22Rv1 (cell line): ENCODE results near the gene UPK2.

Source experiments
- H3K27ac ChIP-seq: fragments of 450-650 bp; 2 replicates; pipeline ENCODE4 v1.5.1; 2017
- ZFX ChIP-seq: fragments of 450-650 bp; IDR thresholded peaks from 2 replicates; pipeline ENCODE4 v1.6.1; 2017; ENCODE audit warnings: antibody characterized with exemption, borderline replicate concordance
- TF ChIP-seq, protein P1 (sequence below): fragments of 450-650 bp; IDR thresholded peaks from 2 replicates; pipeline ENCODE4 v1.5.1; 2017; ENCODE audit warnings: mild to moderate bottlenecking

Gene UPK2

DNA sequence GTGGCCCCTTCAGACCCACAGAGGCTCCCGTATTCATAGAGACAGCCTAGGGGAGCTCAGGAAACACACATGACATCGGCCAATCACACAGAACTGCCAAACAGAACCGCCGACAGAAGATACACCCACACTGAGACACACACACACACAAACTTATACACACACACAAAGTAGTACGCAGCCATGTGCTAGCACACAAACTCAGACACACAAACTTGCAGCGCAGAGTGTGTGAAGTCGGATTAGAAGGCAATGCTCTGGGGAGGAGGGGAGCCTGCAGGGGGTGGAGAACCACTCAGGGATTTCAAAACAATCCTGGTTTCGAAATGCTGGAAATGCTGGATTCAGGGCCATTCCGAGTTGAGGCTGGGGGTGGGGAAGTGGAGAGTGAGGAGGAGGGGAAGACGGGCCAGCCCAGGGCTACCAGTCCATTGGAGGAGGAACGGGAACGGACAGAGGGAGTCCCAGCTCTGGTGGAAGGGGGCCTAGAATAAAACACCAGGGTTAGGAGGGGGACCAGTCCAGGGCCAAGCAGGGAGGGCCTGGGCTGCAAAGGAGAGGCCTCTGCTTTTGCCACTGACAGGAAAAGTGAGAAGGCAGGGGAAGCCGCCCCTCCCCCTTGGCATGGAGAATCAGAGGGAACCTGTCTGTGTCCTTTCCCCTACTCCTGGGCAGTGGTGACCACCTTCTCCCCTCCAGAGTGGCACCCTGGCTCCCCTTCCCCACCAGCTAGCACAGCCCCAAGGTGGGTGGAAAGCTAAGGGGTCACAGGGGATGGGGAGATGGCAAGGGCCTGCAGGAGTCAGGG, 34.8 kb upstream of the UPK2 start:
- peak overlapping the region; percentile 98 for H3K27ac ChIP-seq
- TF ChIP-seq ZFX, result no peak
- TF ChIP-seq, protein P1, sequence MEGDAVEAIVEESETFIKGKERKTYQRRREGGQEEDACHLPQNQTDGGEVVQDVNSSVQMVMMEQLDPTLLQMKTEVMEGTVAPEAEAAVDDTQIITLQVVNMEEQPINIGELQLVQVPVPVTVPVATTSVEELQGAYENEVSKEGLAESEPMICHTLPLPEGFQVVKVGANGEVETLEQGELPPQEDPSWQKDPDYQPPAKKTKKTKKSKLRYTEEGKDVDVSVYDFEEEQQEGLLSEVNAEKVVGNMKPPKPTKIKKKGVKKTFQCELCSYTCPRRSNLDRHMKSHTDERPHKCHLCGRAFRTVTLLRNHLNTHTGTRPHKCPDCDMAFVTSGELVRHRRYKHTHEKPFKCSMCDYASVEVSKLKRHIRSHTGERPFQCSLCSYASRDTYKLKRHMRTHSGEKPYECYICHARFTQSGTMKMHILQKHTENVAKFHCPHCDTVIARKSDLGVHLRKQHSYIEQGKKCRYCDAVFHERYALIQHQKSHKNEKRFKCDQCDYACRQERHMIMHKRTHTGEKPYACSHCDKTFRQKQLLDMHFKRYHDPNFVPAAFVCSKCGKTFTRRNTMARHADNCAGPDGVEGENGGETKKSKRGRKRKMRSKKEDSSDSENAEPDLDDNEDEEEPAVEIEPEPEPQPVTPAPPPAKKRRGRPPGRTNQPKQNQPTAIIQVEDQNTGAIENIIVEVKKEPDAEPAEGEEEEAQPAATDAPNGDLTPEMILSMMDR, result no peak

DNA sequence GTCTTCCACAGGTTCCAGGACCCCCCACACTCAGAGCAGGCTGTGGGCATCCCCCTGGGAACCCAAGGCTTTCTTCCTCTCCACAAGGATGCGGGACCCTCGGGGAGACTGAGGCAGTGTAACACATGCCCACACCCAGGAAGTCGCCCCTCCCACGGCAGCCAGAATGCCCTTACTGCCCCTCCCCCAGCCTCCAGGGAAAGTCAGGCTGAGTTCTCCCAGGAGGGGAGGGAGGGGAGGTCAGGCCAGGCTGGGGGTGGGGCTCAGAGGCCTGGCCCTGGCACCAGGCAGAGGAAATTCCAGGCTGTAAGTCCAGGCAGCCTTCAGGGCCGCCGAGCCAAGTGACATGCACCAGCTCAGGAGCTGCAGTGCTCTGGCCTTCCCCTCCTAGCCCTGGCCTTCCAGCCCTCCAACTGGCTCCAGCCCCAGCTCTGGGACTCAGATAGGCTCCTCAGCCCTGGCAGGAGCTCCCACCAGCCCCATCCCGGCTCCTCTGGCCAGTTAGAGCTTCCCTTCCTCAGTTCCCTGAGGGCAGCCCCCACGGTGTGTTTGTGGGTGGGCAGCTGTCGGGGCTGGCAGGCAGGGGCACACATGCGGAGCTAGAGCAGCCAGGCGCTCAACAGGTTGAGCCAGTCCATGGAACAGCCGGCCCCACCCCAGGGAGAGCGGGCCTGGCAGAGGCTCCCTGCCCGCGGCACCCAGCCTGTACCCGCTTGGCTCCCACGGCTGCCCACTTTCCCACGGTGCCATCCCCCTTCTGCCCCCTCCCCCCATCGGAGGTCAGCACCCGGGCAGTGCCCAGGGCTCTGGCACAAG, 34.0 kb upstream of the UPK2 start:
- TF ChIP-seq ZFX, result no peak
- TF ChIP-seq, protein P1, result no peak
- H3K27ac ChIP-seq, result peak overlapping the region; percentile 98

DNA sequence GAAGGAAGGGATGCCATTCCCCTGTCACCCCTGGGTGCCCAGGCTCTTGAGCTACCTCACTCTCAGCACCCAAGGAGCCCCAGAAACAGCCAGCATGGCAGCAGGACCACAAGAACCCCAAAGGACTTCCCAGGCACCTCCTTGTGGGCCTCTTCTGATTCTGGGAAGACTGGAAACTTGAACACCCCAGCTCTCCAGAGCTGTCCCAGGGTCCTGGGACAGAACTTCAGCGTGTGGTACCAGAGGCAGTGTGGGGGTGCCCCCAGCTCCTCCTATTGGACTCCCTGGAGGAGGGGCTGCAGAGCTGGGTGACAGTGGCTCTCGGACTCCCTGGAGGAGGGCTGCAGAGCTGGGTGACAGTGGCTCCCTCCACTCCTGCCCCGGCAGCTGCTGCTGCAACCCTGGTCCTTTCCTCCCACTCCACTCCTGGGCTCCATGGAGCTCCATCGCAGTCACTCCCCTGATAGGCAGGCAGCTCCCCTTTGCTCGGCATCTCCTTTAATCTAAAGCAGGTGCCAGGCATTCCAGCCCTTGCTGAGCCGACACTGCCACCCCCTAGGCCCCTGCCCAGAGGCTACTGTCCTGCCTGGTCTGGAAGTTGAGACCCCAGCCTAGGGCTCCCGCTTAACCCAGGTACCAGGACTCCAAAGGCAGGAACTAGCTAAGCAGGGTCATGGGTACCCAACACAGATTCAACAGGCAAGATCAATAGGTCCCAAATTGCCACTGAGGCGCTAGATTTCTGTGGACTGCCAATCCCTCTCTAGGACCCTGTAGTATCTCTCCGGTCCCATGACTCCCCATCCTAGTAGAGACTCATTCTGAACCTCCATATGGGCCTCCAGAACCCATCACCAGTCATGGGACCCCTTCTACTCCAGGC, 33.1 kb upstream of the UPK2 start:
- H3K27ac ChIP-seq, result peak overlapping the region; percentile 98
- TF ChIP-seq ZFX, result no peak

DNA sequence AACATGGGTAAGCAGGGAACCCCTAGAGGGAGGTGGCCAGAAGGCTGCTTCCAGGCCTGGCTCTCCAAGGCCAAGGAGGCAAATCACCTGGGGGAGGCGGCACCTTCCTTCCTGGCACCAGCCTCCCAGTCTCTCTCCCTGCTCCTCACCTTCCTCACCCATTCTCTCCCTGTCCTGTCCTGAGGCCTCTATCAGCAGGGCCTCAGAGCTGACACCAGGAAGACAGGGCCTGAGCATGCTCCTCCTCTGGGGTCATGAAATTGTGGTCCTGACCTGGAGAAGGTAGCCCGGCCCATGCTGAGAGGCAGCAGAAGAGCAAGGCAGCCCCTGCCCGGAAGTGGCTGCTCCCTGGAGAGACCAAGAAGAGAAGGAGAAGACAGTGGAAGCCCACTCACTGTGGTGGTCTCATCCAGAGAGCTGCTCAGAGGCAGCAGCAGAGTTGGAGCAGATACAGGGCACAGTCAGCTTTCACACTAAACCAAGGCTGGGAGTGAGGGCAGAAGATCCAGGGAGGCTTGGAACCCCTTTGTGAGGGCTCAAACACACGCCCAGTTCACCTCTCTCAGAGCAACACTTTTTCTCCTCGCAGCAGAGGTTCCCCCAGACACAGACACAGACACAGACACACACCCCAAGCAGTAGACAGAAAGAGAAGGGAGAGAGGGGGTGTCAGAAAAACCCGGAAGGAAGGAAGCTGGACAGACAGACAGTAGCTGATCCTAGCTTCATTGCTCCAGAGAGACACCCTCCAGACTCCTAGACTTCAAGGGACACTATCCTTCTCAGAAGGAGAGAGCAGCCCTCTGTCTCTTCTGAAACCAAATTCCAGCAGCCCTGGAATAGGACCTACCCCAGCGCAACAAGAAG, 32.1 kb upstream of the UPK2 start:
- H3K27ac ChIP-seq, result peak overlapping the region; percentile 98
- TF ChIP-seq ZFX, result no peak
- TF ChIP-seq, protein P1, result no peak

DNA sequence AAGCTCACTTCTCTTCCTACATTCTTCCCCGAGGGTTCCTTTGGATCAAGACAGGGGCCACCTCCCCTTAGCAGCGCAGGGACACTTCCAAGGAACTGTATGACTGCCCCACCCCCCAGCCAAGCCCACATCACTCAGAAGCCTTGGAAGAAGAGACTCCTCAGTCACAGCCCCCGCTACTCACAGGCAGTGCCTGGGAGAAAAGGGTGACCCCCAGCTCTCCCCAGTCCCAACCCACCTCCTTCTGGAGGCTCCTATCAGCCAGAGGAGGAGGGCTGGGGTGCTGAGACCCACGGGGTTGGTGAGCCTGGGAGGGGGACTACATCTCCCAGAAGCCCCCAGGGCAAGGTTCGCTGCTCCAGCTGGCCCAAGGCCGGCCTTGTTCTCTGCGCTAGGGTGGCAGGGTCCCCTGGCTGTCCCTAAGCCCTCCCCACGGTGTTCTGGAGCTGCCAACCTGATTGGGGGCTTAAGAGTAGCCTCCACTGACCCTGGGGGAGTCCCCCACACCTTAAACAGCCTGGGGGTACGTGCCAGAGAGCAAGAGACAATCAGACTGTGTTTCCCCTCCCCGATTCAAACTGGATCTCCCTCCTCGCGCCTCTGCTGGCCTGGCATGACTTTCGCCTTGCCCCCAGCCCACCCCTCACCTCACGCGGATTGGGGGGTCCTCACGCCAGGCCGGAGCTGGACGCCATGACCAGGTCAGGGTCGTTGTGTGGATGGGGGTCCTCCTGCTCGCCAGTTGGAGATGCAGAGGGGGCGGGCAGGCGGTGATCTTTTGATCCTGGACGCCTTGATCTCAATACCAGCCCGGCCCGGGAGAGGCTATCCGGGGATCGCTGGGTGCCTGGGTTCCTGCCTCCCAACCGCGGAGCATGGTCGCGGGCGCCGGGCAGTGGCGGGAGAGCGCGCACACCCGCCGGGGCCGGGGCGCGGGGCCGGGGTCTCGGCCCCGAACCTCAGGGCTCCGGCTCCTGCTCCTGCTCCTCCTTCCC, 31.2 kb upstream of the UPK2 start:
- TF ChIP-seq ZFX, result no peak
- TF ChIP-seq, protein P1, result no peak
- peak overlapping the region; percentile 98 for H3K27ac ChIP-seq

DNA sequence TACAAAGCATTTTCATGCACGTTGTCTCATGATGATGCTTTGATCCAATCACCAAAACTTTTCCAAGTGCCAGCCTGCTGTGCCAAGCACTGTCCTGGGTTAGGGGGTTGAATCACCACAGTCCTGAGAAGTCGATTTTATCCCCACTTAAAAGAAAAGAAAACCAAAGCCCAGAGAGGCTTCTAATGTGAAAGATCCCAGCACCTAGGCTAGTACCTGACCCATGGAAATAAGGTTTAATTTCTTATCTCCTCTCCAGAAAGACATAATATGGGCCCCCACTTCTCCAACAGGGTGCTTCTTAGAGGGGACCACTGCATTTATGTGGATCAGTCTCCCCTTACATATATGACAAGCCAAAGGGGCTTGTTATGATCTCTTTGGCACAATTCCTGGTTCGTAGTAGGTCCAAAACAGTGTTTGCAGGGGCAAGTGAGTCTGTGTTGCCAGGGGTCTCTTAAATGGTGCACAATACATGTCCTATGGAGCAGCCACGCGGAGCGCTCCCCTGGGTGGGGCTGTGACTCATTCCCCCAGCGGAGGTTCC, 28.5 kb upstream of the UPK2 start:
- no peak for TF ChIP-seq ZFX
- TF ChIP-seq, protein P1, result no peak
- peak overlapping the region; percentile 98 for H3K27ac ChIP-seq
